ENCODE results near the gene SUGCT. TPM values are rescaled to one million over a fixed set of nuclear protein-coding genes. Genes with fewer than 3 reads are reported as not detected.

Gene SUGCT
- total and polyA plus RNA-seq, 8 donors: 0.73 to 1.9 (median 1.2) TPM

DNA sequence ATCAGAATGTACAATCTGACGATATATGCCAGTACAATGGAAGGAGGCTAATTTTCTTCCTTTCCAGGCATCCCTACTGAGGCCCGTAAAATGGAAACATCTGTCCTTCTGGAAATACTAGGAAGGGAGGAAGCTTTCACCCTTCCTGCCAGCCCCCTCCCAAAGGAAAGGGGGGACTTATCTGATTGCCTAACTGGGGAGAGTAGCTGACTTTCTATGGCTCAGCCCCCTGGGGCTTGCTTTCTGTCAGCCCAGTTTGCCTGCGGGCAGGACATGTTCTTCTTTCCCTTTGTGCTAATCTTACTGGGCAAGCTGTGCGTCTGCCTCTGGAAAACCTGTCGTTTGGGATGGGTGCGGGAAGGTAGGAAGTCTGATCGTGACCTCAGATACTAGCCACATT lies 508.9 kb downstream of the SUGCT start:
- DNase-seq (no peak), ATAC-seq (no peak), FAIRE-seq (no peak)
- Histone ChIP-seq H3K36me3 (no peaks in the 10 kb centered on the region), H3K27ac (no peak overlapping the region), H3K27me3 (no peaks in the 10 kb centered on the region), H3K4me1 (no peaks in the 10 kb centered on the region), H3K9me3 (no peaks in the 10 kb centered on the region), H3K4me3 (no peak overlapping the region)
- TF ChIP-seq, protein P1, sequence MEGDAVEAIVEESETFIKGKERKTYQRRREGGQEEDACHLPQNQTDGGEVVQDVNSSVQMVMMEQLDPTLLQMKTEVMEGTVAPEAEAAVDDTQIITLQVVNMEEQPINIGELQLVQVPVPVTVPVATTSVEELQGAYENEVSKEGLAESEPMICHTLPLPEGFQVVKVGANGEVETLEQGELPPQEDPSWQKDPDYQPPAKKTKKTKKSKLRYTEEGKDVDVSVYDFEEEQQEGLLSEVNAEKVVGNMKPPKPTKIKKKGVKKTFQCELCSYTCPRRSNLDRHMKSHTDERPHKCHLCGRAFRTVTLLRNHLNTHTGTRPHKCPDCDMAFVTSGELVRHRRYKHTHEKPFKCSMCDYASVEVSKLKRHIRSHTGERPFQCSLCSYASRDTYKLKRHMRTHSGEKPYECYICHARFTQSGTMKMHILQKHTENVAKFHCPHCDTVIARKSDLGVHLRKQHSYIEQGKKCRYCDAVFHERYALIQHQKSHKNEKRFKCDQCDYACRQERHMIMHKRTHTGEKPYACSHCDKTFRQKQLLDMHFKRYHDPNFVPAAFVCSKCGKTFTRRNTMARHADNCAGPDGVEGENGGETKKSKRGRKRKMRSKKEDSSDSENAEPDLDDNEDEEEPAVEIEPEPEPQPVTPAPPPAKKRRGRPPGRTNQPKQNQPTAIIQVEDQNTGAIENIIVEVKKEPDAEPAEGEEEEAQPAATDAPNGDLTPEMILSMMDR (IDR thresholded peaks at IDR 0.05): no peak
- WGBS, 2 donors: 83 to 88% methylated on average over 7 of the region's 7 CpGs
- intact Hi-C loops (cut with DNase I): no loop called here

DNA sequence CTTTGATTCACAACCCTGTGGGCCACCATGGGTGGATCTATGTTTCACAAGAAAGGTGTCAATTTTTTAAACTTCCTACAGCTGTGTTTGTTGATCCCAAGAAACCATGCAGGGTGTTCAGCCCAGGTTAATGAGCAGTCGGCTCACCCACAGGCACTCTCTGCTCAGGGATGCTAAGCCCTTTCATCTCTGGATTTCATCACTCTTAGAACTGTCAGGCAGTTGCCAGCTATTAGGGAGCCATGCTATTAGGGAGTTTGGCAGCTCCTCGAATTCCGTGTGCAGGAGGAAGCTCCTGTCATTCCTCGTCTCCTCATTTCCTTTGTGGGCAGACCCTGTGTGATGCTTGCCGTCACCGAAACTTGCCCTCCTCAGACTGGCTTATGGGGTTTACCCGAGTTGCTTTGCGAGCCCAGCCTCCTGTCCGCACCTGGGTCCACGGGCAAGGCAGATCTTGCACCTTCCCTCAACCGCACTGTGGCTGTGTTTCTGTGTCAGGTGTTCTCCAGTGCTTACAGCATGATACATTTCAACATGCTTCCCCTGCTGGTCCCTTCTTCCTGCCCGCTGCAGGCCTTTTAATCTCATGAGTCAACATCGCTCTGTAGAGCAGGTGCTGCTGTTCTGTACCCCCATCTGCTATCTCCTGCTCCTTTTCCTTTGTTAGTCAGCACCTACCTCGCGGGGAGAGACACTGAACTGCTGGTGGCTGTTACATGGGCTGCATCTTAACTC lies 509.8 kb downstream of the SUGCT start:
- no peak for DNase-seq
- TF ChIP-seq, protein P1 (IDR thresholded peaks at IDR 0.05): no peak
- Histone ChIP-seq H3K27ac (no peak overlapping the region), H3K36me3 (no peaks in the 10 kb centered on the region), H3K9me3 (no peaks in the 10 kb centered on the region), H3K27me3 (no peaks in the 10 kb centered on the region), H3K4me3 (no peak overlapping the region), H3K4me1 (no peaks in the 10 kb centered on the region)
- intact Hi-C loops (cut with DNase I): no loop called here
- WGBS, 2 donors: 75 to 83% methylated on average over 15 of the region's 15 CpGs
- FAIRE-seq: no peak
- no peak for ATAC-seq

DNA sequence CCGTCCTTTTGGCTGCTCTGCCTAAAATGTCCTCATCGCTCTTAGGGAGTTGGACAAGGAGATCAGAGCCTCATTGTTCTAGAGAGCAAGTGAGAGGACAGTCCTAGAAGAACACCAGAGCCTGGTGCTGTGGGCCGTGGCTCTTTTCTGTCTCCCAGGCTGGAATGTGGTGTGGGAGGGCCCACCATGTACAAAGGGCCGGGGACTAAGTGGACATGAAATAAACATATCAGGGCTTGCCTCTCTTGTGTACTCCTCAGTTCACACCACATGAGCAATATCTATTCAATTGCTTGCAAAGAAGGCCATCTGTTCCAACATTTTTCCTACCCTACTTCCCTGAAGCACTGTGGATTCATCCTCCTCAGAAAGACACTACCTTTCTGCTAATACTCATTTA lies 510.4 kb downstream of the SUGCT start:
- TF ChIP-seq, protein P1 (IDR thresholded peaks at IDR 0.05): no peak
- no peak overlapping the region for H3K27ac ChIP-seq
- intact Hi-C loops (cut with DNase I): no loop called here
- no peaks in the 10 kb centered on the region for H3K27me3 ChIP-seq
- H3K9me3 ChIP-seq: no peaks in the 10 kb centered on the region
- no peak overlapping the region for H3K4me3 ChIP-seq
- 79 to 85% methylated on average over 4 of the region's 4 CpGs for WGBS, 2 donors
- FAIRE-seq (no peak), ATAC-seq (no peak), DNase-seq (no peak)
- no peaks in the 10 kb centered on the region for H3K4me1 ChIP-seq
- no peaks in the 10 kb centered on the region for H3K36me3 ChIP-seq

DNA sequence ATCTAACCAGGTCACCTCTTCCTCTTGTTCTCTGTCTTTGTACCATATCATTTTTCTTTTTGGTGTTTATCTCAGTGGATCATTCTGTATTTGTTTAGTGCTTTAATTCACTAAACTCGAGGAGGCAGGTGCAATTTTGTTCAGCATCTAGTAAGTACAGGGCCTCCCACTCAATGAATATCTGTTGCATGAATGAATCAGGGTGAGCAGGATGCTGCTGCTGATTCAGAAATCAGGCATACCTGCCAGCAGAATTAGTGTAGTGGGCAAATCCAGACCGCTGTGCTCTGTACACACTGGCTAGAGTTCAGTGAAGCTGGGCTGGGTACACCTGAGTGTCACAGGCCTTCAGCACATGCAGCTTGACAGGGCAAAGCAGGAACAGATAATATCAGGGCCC lies 511.9 kb downstream of the SUGCT start:
- no peak for DNase-seq
- no peak for ATAC-seq
- FAIRE-seq: no peak
- no peak overlapping the region for H3K27ac ChIP-seq
- WGBS, 2 donors: 61 to 63% methylated on average over 2 of the region's 2 CpGs
- H3K4me3 ChIP-seq: no peak overlapping the region
- TF ChIP-seq, protein P1 (IDR thresholded peaks at IDR 0.05): no peak
- H3K9me3 ChIP-seq: no peaks in the 10 kb centered on the region
- H3K4me1 ChIP-seq: no peaks in the 10 kb centered on the region
- no peaks in the 10 kb centered on the region for H3K36me3 ChIP-seq
- intact Hi-C loops (cut with DNase I): no loop called here
- H3K27me3 ChIP-seq: no peaks in the 10 kb centered on the region

DNA sequence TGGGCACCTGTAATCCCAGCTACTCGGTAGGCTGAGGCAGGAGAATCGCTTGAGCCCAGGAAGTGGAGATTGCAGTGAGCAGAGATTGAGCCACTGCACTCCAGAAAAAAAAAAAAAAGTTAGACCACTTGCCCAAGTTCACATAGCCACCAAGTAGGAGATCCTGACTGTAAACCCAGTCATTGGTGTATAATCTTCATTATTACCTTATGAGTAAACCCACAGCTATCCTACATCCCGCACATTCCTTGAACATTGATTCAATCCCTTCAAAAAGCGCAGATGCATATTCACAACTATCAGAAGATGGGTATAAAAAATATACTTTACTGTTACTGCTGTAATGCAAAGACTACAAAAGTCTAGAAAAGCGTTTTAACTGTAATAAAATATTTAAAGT lies 512.9 kb downstream of the SUGCT start:
- Histone ChIP-seq H3K36me3 (no peaks in the 10 kb centered on the region), H3K27ac (no peak overlapping the region), H3K9me3 (no peaks in the 10 kb centered on the region), H3K27me3 (no peaks in the 10 kb centered on the region), H3K4me1 (no peaks in the 10 kb centered on the region), H3K4me3 (no peak overlapping the region)
- TF ChIP-seq, protein P1 (IDR thresholded peaks at IDR 0.05): no peak
- FAIRE-seq: no peak
- ATAC-seq: no peak
- 91 to 93% methylated on average over 5 of the region's 5 CpGs for WGBS, 2 donors
- no peak for DNase-seq
- intact Hi-C loops (cut with DNase I): no loop called here
